ENCODE results near the gene FOXS1. TPM values are rescaled to one million over a fixed set of nuclear protein-coding genes. Genes with fewer than 3 reads are reported as not detected.

The FOXS1 gene
- total RNA-seq, 2 experiments from 2014 or later, result not detected

DNA sequence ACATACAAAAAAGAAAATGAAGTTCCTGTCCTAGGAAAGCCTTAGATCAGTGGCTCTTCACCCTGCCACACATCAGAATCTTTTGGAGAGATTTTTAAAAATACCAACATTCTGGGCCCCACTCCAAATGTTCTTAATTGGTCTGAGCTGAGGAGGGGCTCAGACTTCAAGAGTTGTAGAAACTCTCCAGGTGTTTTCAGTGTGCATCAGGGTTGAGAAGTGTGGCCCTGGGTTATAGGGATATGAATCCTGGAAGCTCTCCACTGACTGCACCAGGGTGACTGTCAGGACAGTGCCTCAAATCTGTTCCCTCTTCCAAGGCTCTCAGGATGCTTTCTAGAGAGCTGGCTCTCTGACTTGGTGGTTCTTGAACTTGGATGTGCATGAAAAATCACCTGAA lies 31.8 kb downstream of the FOXS1 start:
- Histone ChIP-seq H3K9me2 (ENCODE audit: insufficient read depth, low read length) (no peaks in the 10 kb centered on the region), H3K4me1 (ENCODE audit: insufficient read depth, low read length, poor library complexity, severe bottlenecking) (no peaks in the 10 kb centered on the region), H3K79me2 (ENCODE audit: insufficient read depth, low read depth, low read length) (no peaks in the 10 kb centered on the region), H4K20me1 (ENCODE audit: insufficient read depth, low read length) (no peaks in the 10 kb centered on the region), H3K36me3 (ENCODE audit: insufficient read depth, low read length) (0 out of 2 replicates have a peak, but pooled peaks cover 2% of the 10 kb centered on the region), H3K9me3 (ENCODE audit: low read length) (no peaks in the 10 kb centered on the region), H2AFZ (ENCODE audit: low read length) (no peak overlapping the region), H3K27ac (ENCODE audit: low read depth, low read length, poor library complexity, severe bottlenecking) (no peak overlapping the region), H3K4me2 (ENCODE audit: low read length) (no peak overlapping the region), H3K4me3 (ENCODE audit: low read depth, low read length, poor library complexity, severe bottlenecking) (no peak overlapping the region)
- intact Hi-C loops (cut with micrococcal nuclease; ENCODE audit: unreplicated experiment), result no loop called here
- POLR2A ChIA-PET, result interaction anchor here (0.6 kb wide), 1 partner anchor 79 kb away, joined by 3 read pairs; no protein-coding TSS in a partner anchor
- DNase-seq (ENCODE audit: low spot score), result no peak
- no TSS peak for BruUV-seq (replicated peaks)
- no peak for TF ChIP-seq EZH2phosphoT487 (IDR thresholded peaks at IDR 0.05; ENCODE audit: borderline replicate concordance, low read depth, low read length)
- TF ChIP-seq, protein P1, sequence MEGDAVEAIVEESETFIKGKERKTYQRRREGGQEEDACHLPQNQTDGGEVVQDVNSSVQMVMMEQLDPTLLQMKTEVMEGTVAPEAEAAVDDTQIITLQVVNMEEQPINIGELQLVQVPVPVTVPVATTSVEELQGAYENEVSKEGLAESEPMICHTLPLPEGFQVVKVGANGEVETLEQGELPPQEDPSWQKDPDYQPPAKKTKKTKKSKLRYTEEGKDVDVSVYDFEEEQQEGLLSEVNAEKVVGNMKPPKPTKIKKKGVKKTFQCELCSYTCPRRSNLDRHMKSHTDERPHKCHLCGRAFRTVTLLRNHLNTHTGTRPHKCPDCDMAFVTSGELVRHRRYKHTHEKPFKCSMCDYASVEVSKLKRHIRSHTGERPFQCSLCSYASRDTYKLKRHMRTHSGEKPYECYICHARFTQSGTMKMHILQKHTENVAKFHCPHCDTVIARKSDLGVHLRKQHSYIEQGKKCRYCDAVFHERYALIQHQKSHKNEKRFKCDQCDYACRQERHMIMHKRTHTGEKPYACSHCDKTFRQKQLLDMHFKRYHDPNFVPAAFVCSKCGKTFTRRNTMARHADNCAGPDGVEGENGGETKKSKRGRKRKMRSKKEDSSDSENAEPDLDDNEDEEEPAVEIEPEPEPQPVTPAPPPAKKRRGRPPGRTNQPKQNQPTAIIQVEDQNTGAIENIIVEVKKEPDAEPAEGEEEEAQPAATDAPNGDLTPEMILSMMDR (conservative IDR thresholded peaks at IDR 0.05; ENCODE audit: low read length), result no peak
- CTCF ChIA-PET (ENCODE audit: unreplicated experiment), result no interaction called here

DNA sequence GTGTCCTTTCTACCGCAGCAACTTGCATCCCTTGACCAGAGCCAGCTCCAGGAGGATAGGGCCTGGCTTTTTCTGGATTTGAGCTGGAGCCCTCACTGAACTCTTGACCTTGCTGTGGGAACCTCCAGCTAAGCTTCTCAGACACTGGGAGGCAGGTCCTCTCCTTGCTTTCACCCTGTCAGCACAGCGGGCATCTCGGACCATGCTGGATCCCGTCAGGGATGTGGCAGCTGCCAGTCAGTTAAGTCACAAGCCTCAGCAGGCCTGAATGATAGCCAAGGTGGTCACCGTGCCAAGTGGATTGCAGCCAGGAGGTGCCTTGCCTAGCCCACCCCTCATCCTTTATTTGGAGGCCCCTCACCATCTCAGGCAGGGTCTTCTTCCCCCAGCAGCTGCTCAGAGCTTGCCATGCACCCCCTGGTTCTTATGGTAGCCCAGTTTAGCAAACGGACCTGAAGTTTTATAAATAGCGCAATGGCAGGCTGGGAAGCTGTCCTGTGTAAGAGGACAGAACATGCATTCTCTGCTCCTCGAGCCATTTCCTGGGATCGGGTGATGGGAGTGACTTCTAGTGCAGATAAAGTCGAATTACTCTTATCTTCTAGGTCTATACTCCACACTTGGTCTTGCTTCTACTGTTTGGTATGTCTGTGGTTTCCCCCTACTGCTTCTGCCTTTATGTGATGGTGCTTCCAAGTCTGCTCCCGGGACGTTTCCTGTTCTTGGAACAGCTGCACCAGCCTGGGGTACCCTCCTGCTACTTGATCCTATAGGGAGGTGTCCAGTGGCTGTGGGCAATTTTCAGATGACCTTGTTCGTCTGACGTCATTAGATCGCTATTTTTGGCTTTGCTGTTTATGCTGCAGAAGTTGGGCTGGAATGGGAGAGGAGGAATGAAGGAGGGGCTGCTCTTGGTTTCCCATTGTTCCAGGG lies 33.3 kb downstream of the FOXS1 start:
- Histone ChIP-seq H3K27ac (ENCODE audit: low read depth, low read length, poor library complexity, severe bottlenecking) (no peak overlapping the region), H3K4me1 (ENCODE audit: insufficient read depth, low read length, poor library complexity, severe bottlenecking) (no peaks in the 10 kb centered on the region), H3K9me3 (ENCODE audit: low read length) (no peaks in the 10 kb centered on the region), H3K4me3 (ENCODE audit: low read depth, low read length, poor library complexity, severe bottlenecking) (no peak overlapping the region), H3K9me2 (ENCODE audit: insufficient read depth, low read length) (no peaks in the 10 kb centered on the region), H3K36me3 (ENCODE audit: insufficient read depth, low read length) (peaks cover 12% of the 10 kb centered on the region; the same call in 1 of the 2 replicates), H3K79me2 (ENCODE audit: insufficient read depth, low read depth, low read length) (no peaks in the 10 kb centered on the region), H4K20me1 (ENCODE audit: insufficient read depth, low read length) (no peaks in the 10 kb centered on the region), H3K4me2 (ENCODE audit: low read length) (no peak overlapping the region), H2AFZ (ENCODE audit: low read length) (no peak overlapping the region)
- intact Hi-C loops (cut with micrococcal nuclease; ENCODE audit: unreplicated experiment), result no loop called here
- BruUV-seq (replicated peaks), result no TSS peak
- no peak for DNase-seq (ENCODE audit: low spot score)
- TF ChIP-seq EZH2phosphoT487 (IDR thresholded peaks at IDR 0.05; ENCODE audit: borderline replicate concordance, low read depth, low read length), result no peak
- TF ChIP-seq, protein P1 (conservative IDR thresholded peaks at IDR 0.05; ENCODE audit: low read length), result no peak
- CTCF ChIA-PET (ENCODE audit: unreplicated experiment), result no interaction called here
- POLR2A ChIA-PET, result interaction anchor here (0.5 kb wide), 1 partner anchor 224 kb away, joined by 4 read pairs; no protein-coding TSS in a partner anchor

DNA sequence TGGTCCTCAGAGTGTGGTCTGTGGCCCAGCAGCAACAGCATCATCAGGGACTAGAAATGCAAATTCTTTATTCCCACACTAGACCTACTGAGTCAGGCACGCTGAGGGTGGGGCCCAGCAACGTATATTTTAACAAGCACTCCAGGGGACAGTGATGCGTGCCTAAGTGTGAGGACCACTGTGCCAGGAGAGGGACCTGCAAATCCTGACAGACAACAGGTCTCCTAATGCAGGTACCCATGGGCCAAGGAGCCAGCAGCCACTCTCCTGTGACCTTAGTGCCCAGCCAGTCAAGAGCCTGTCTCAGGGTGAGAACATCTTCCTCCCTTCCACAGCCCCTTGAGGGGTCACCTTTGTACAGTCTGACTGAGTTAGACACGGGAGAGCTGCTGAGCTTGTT lies 34.2 kb downstream of the FOXS1 start:
- TF ChIP-seq, protein P1 (conservative IDR thresholded peaks at IDR 0.05; ENCODE audit: low read length), result no peak
- TF ChIP-seq EZH2phosphoT487 (IDR thresholded peaks at IDR 0.05; ENCODE audit: borderline replicate concordance, low read depth, low read length), result no peak
- ChIA-PET POLR2A (interaction anchor here (0.5 to 0.6 kb wide), 3 partner anchors 23 to 225 kb away, joined by 3 to 4 read pairs (median 4); no protein-coding TSS in a partner anchor), CTCF (ENCODE audit: unreplicated experiment) (no interaction called here)
- Histone ChIP-seq H3K4me1 (ENCODE audit: insufficient read depth, low read length, poor library complexity, severe bottlenecking) (no peaks in the 10 kb centered on the region), H4K20me1 (ENCODE audit: insufficient read depth, low read length) (no peaks in the 10 kb centered on the region), H3K9me2 (ENCODE audit: insufficient read depth, low read length) (no peaks in the 10 kb centered on the region), H3K9me3 (ENCODE audit: low read length) (no peaks in the 10 kb centered on the region), H3K27ac (ENCODE audit: low read depth, low read length, poor library complexity, severe bottlenecking) (no peak overlapping the region), H3K79me2 (ENCODE audit: insufficient read depth, low read depth, low read length) (no peaks in the 10 kb centered on the region), H3K36me3 (ENCODE audit: insufficient read depth, low read length) (peaks cover 21% of the 10 kb centered on the region), H3K4me3 (ENCODE audit: low read depth, low read length, poor library complexity, severe bottlenecking) (no peak overlapping the region), H2AFZ (ENCODE audit: low read length) (no peak overlapping the region), H3K4me2 (ENCODE audit: low read length) (no peak overlapping the region)
- intact Hi-C loops (cut with micrococcal nuclease; ENCODE audit: unreplicated experiment), result no loop called here
- BruUV-seq (replicated peaks), result no TSS peak
- no peak for DNase-seq (ENCODE audit: low spot score)
